ENCODE measurements around the gene CIDEC.
A peak's percentile ranks its signal among the peaks of the same experiment; 100 is the strongest.

CIDEC gene

GRCh38 chr3:9879830-9880549, at the start of gene CIDEC:
CIDEC (minus strand) TSS chr3:9880253; CDS start chr3:9878486, 1,767 bp downstream.
- DNase-seq, result no peak

- no peak for DNase-seq
Measured at GRCh38 chr3:9928158-9928557, 48.1 kb upstream of the CIDEC start.

- no peak for DNase-seq
Measured at GRCh38 chr3:9918261-9919038, 38.4 kb upstream of the CIDEC start.

GRCh38 chr3:9917820-9918219, 37.8 kb upstream of the CIDEC start:
- DNase-seq, result no peak

GRCh38 chr3:9916734-9917680, 37.0 kb upstream of the CIDEC start, which contains the start of gene IL17RC:
IL17RC (plus strand) TSS chr3:9917098; CDS start chr3:9917316, 218 bp downstream.
- DNase-seq, result peak; percentile 83

- no peak for DNase-seq
Measured at GRCh38 chr3:9916346-9916733, 36.3 kb upstream of the CIDEC start.

GRCh38 chr3:9915254-9916141, 35.4 kb upstream of the CIDEC start:
- DNase-seq, result no peak

- DNase-seq, result no peak
Measured at GRCh38 chr3:9914559-9915253, 34.7 kb upstream of the CIDEC start.

GRCh38 chr3:9914011-9914410, 34.0 kb upstream of the CIDEC start:
- DNase-seq, result no peak

GRCh38 chr3:9913601-9914000, 33.5 kb upstream of the CIDEC start:
- no peak for DNase-seq

- DNase-seq, result no peak
Measured at GRCh38 chr3:9912294-9912935, 32.4 kb upstream of the CIDEC start.

- DNase-seq, result no peak
Measured at GRCh38 chr3:9911863-9912262, 31.8 kb upstream of the CIDEC start.

- no peak for DNase-seq
Measured at GRCh38 chr3:9909221-9910013, 29.4 kb upstream of the CIDEC start.

GRCh38 chr3:9908286-9908685, 28.2 kb upstream of the CIDEC start:
- no peak for DNase-seq

GRCh38 chr3:9906480-9906879, 26.4 kb upstream of the CIDEC start:
- DNase-seq, result no peak

GRCh38 chr3:9903904-9904303, 23.9 kb upstream of the CIDEC start:
- no peak for DNase-seq

- DNase-seq, result no peak
Measured at GRCh38 chr3:9903238-9903624, 23.2 kb upstream of the CIDEC start.

- peak; percentile 40 for DNase-seq
Measured at GRCh38 chr3:9902372-9903237, 22.6 kb upstream of the CIDEC start, which contains the start of gene IL17RE. IL17RE (plus strand) TSS chr3:9902848; CDS start chr3:9902933, 85 bp downstream.

- DNase-seq, result no peak
Measured at GRCh38 chr3:9901967-9902366, 21.9 kb upstream of the CIDEC start.
